ENCODE data around the gene TOR1AIP2.

The TOR1AIP2 gene

DNA sequence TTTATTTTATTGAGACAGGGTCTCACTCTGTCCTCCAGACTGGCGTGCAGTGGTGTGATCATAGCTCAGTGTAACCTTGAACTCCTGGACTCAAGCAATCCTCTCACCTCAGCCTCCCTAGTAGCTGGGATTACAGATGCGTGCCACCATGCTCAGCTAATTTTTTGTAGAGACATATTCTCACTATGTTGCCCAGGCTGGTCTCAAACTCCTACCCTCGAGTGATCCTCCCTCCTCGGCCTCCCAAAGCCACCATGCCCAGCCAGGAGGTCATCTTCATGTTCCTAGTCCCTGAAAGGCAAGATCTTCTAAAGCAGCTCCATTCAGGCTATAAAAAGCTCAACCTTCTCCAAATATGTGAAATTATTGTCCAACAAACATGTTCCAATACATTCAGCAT lies 53.9 kb downstream of the TOR1AIP2 start:
- no peak for DNase-seq

GRCh38 chr1:179822065-179822464 lies 55.5 kb downstream of the TOR1AIP2 start:
- DNase-seq = no peak

DNA sequence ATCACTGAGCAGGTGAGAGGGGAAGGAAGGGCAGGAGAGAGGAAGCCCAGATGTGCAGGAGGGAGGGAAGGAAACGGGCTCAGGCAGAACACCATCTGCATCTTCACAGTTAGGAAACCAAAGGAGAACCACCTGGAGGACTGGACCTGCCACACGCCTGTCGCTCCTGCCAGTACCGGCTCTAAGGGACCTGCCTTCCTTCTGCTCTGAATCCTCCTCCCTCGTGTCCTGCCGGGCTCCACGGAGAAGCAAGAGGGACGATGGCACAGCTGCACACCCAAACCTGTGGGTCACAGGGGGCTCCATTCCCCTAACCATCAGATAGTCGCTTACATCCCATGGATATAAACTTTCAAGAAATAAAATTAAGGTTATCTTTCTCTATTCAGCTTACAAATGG lies 56.1 kb downstream of the TOR1AIP2 start:
- no peak for DNase-seq

DNA sequence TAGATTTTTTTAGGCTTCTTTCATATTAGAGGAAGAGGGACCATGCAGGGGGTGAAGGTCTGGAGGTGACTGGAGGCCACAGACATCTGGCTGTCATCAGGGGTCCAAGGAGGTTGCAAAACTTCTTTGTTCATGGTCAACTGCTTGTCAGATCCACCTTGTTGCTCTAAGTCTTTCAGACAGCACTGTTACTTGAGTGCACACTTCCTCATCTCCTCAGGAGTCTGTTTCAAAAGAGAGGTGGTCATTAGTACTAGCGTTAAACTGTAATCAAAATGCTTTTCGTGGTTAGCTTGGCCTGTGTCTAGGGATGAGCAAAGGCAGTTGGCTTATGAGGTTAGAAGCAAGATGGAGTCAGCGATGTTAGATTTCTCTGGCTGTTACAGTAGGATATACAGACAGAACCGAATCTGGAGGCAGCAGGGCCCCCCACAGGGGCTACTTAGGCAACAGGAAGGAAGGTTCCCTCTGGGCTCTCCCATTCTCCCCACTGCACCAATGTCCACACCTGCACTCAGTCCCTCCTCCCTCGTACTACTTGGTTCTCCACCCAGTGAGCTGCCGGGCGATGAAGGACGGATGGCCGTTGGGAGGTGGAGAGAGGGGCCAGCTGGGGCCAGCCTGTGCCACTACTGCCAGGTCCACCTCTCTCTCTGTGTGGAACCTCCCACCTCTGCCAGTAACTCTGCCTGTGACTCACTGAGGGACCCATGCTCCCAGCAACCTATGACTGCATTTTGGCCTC lies 57.2 kb downstream of the TOR1AIP2 start:
- no peak for DNase-seq

- DNase-seq = no peak
Observed at GRCh38 chr1:179818743-179819173, 58.8 kb downstream of the TOR1AIP2 start.

GRCh38 chr1:179818260-179818659 lies 59.3 kb downstream of the TOR1AIP2 start:
- DNase-seq = no peak

DNA sequence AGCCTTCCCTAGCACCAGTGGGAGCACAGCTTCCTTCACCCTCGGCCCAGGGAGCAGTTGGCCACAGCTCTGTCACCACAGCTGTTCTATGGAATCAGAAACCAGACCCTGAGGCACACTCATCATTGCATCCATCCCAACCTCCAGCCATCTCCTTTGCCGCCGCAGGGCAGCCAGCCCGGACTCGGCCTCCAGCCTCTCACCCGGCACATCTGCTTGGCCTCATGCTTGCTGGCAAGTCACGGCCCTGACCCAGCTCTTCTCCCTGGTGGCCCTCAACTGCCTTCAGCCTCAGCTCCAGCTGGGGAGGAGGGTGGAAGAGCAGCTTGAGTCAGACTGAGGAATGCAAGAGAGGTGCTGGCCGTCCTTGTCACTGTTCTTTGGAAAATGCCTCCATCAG lies 59.8 kb downstream of the TOR1AIP2 start:
- DNase-seq = no peak

DNA sequence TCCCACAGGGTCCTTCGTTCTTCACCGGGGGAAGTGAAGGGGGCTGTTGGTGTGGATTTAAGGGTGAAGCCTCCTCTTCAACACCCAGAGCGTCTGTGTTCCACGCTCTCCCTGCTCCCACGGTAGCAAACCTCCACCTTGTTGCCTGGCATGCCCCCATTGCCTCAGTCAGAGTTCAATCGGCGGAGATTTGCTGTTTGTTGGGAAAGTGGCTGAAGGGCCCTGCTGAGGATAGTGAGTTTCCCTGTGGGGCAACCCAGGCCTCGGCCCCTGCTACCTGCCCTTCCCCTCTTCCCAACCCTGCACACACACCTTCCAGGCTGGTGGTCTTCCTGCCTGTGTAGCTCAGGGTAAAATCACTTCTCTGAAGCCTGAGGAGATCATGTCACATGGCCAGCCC lies 60.5 kb downstream of the TOR1AIP2 start:
- no peak for DNase-seq

GRCh38 chr1:179816196-179816960 lies 61.2 kb downstream of the TOR1AIP2 start:
- no peak for DNase-seq

GRCh38 chr1:179815641-179816040 lies 62.0 kb downstream of the TOR1AIP2 start:
- DNase-seq = no peak

- DNase-seq = no peak
Observed at GRCh38 chr1:179814546-179814838, 63.1 kb downstream of the TOR1AIP2 start.

GRCh38 chr1:179813626-179814545 lies 63.7 kb downstream of the TOR1AIP2 start:
- no peak for DNase-seq

- DNase-seq = no peak
Observed at GRCh38 chr1:179812501-179813292, 64.9 kb downstream of the TOR1AIP2 start.

GRCh38 chr1:179810367-179810715 lies 67.3 kb downstream of the TOR1AIP2 start:
- no peak for DNase-seq

DNA sequence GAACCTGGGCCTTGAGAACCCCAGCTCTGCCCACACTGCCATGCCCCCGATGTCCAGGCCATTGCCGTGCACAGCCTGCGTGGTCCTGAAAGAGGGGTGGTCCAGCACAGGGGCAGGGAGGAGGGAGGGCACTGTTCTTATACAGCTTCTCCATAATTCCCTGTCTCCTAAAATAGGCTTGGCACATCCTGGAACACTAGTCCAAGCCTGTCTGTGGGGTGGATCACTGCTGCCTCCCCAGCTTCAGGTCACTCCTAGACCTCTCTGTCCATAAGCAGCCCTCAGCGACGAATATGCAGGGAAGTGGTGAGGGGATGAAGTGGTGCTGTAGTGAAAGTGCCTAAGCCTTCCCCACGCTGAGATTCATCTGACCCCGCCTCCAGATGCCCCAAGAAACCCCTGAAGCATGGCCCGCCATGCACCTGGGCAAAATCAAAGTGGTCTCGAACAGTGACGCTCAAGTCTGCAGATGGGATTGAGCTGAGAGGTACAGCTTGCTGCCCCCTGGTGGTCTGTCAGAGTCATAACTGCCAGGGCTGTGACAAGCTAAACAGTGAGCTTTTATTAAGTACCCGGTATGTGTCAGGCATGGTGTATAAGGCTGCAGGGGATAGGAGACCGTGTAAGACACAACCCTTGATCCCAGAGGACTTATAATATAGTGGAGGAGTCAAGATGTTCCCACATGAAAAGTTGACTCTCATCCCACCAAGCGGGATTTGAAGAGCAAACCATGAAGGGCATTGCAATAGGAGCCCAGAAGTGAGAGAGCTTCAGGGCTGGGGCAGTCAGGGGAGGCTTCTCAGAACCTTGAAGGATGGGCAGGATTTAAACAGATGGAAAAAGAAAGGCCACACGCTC lies 67.9 kb downstream of the TOR1AIP2 start:
- peak; percentile 68 for DNase-seq

DNA sequence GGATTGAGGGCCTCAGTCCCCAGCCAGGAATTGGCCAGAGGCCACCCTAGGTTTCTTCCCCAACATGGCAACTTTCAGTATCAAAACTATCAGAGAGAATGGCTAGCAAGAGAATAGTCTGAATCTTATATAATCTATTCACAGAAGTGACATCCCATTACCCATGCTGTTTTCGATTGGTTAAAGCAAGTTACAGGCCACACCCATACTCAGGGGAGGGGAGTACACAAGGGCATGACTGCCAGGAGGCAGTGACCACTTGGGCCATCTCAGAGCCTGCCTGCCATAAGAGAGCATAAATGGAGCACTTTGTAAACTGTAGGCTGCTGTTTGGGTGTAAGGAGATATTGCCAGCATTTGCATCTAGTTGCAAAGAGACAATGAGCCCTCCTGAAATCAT lies 69.1 kb downstream of the TOR1AIP2 start:
- no peak for DNase-seq

DNA sequence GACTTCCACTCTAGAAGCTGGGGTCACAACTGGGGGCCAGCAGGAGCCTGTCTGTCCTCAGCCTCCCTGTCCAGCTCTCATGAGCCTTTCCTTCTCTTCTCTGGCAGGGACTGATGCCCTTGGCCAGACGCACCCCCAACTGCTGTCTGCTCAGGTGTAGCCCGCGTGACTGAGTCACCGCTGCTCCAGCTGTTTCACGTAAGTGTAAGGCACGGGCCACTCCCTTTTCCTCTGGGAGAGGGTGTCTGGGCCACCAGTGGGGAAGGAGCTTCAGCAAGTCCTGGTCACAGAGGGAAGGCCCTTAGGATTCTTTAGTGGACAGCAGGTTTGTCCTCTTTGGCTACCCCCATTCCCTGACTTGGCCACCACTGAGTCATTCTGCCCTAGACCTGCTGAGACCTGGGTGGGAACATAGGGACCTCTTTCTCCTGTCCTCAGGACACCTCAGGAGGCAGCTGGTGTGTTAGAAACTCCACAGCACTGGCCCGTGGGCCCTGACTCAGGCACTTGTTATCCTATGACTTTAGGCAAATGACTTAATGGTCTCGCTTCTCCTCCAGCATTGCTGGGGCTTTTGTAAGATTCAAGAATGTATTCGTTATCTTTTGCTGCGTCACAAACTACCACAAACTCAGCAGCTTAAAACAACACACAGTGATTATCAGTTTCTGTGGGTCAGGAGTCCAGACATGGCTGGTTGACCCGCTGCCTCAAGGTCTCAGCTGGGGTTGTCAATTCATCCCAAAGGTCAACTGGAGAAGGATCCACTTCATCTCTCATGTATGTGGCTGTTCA lies 69.7 kb downstream of the TOR1AIP2 start:
- DNase-seq = no peak

DNA sequence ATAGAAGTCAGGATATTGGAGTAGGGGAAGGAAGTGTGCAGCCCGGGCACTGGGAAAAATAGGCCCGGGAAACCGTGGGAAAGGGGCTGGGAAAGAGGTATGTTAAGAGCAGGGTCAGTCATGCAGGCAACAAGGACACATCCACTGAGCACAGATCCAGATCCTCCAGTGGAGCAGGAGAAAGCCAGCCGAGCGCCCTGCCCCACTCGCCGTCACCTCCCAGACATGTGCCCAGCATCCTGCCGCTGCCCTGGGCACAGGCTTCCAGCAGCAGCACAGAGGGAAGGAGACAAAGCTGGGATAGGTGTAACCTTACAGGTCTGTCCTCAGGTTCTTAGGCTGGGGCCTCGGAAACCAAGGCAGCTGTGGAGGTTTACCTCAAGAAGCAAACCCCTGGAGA lies 70.3 kb downstream of the TOR1AIP2 start:
- no peak for DNase-seq

DNA sequence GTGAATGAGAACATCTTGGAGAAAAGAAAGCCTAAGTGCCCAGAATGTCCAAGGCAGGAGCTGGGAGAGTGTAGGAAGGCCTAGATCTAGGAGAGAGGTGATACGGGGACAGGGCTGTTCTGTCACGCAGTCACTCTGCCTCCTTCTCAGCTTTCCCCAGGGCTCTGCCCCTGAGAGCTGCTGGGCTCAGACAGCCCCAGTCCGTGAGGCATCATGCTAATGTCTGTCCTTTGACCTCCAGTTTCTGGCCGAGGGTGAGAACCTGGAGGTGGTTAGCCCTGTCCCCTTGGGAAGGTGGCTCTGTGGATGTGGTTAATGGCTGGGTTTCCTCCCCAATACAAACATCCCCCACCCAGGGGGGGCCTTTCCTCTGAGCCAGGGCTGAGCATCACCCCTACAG lies 71.3 kb downstream of the TOR1AIP2 start:
- no peak for DNase-seq

DNA sequence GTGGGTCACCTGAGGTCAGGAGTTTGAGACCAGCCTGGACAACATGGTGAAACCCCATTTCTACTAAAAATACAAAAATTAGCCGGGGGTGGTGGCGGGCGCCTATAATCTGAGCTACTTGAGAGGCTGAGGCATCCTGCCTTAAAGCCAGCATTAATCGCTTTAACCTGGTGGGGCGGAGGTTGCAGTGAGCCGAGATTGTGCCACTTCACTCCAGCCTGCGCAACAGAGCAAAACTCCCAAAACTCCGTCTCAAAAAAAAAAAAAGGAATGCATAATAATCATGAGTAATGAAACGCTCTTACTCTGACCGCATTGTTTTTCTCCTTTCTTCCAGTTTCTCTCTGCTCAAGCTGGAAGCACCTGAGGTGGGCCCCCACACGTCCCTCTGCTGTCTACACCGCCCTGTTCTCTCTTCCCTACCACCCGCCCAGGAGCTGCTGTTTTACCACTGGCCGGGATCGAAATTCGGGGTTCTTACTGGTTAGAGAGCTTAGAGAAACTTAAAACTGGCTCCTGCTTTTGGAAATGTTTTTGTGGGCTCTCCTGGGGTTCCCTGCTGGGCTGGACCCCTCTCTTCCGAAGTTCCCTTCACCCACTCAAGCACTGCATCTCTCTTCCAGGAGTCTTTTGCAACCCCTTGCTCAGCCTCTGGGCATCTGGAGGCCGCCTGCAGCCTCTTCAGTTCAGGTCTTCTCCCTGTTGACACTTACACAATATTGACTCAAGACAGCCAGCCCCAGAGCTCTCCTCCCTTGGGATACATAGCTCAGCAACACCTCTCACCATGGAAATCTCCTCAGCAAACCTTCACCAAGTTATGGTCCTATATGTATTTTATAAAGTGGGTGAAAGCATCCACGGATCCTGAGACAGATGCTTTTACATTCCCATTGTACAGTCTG lies 72.1 kb downstream of the TOR1AIP2 start:
- DNase-seq = no peak

Data from activated T-cell treated with anti-CD3 and anti-CD28 coated beads, Interleukin-2, amount 50 U/mL, for 1 hour (primary cell).